Fibroblast of pulmonary artery (primary cell): ENCODE data around the gene TASP1.

Experiments used
- DNase-seq: peaks from one replicate; pipeline ENCODE4 v3.0.0-alpha.2; 2010; ENCODE audit warnings: low read depth
- H3K4me3 ChIP-seq: replicated peaks from 2 replicates; pipeline ENCODE4 v1.5.1; 2011; ENCODE audit warnings: low read depth, mild to moderate bottlenecking, control low read depth, low read length, moderate library complexity
- TF ChIP-seq, protein P1 (sequence below): IDR thresholded peaks from 2 replicates; pipeline ENCODE4 v1.5.1; 2011; ENCODE audit warnings: mild to moderate bottlenecking, control low read depth, low read length, inconsistent platforms; ENCODE audit errors: missing control alignments

TASP1 gene

DNA sequence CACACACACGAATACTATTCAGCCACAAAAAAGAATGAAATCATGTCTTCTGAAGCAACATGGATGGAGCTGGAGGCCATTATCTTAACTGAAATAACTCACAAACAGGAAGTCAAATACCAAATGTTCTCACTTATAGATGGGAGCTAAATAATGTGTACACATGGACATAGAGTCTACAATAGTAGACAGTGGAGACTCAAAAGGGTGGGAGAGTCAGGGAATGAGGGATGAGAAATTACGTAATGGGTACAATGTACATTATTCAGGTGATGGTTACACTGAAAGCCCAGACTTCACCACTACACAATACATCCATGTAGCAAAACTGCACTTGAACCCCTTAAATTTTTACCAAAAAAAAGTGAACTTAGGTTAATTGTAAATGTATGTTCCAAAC is 160.4 kb downstream of the TASP1 start:
- no peak for DNase-seq

DNA sequence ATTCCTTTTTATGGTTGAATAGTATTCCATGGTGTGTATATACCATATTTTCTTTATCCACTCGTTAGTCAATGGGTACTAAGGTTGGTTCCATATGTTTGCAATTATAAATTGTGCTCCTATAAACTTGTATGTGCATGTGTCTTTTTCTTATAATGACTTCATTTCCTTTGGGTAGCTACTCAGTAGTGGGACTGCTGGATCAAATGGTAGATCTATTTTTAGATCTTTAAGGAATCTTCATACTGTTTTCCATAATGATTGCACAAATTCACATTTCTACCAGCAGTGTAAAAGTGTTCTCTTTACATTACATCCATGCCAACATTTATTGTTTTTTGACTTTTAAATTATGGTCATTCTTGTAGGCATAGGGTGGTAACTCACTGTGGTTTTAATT is 164.3 kb downstream of the TASP1 start:
- H3K4me3 ChIP-seq: no peak overlapping the region
- TF ChIP-seq, protein P1, sequence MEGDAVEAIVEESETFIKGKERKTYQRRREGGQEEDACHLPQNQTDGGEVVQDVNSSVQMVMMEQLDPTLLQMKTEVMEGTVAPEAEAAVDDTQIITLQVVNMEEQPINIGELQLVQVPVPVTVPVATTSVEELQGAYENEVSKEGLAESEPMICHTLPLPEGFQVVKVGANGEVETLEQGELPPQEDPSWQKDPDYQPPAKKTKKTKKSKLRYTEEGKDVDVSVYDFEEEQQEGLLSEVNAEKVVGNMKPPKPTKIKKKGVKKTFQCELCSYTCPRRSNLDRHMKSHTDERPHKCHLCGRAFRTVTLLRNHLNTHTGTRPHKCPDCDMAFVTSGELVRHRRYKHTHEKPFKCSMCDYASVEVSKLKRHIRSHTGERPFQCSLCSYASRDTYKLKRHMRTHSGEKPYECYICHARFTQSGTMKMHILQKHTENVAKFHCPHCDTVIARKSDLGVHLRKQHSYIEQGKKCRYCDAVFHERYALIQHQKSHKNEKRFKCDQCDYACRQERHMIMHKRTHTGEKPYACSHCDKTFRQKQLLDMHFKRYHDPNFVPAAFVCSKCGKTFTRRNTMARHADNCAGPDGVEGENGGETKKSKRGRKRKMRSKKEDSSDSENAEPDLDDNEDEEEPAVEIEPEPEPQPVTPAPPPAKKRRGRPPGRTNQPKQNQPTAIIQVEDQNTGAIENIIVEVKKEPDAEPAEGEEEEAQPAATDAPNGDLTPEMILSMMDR: no peak
- DNase-seq: no peak

More for the DNA sequence above, 160.4 kb downstream of the TASP1 start:
- TF ChIP-seq, protein P1: no peak
- H3K4me3 ChIP-seq: no peak overlapping the region

DNA sequence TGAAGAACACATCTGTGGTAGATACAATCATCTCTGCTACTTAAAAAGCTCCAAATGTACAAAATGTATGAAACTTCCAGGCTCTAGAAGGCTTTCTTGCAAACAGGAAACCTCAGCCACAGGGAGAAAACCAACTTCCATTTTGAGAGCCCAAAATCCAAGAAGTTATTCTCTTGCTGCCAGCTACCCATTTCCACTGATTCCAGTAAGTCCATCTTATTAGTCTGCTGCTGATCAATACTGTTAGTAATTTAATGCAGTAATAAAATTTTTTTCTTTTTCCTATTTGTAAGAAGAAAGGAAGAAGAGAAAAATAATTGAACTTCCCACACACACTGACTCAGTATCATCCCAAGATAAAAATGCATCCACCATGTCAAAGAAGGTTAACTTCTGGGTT is 169.5 kb downstream of the TASP1 start:
- TF ChIP-seq, protein P1: no peak
- no peak overlapping the region for H3K4me3 ChIP-seq
- DNase-seq: no peak

DNA sequence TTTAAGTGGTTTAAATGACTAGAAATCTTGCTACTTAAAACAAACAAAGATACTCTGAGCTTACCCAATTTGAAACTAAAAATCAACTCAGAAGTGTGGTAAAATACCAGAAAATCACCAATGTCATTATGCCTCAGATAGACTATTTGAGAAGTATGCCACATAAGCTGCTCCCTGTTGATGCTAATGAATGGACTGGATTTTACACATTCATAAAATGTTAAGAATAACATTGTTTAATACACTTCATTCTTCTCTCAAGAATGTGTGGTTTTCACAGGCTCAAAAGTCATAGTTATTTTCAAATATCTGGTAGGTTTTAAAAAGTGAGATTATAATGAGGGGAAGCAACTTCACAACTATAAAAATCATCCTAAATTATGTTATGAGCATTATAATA is 170.6 kb downstream of the TASP1 start:
- no peak for DNase-seq
- H3K4me3 ChIP-seq: no peak overlapping the region
- TF ChIP-seq, protein P1: no peak

DNA sequence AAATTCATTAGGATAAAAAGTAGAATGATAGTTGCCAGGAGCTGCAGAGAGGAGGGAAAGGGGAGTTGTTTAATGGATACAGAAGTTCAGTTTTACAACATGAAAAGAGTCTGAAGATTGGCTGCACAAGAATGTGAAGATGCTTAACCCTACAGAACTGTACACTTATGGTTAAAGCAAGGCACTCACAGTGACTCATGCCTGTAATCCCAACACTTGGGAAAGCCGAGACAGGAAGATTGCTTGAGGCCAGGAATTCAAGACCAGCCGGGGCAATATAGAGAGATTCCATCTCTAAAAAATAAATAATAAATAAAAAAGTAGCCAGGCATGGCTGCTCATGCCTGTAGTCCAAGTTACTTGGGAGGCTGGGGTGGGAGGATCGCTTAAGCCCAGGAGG is 174.0 kb downstream of the TASP1 start:
- TF ChIP-seq, protein P1: no peak
- H3K4me3 ChIP-seq: no peak overlapping the region
- DNase-seq: no peak

DNA sequence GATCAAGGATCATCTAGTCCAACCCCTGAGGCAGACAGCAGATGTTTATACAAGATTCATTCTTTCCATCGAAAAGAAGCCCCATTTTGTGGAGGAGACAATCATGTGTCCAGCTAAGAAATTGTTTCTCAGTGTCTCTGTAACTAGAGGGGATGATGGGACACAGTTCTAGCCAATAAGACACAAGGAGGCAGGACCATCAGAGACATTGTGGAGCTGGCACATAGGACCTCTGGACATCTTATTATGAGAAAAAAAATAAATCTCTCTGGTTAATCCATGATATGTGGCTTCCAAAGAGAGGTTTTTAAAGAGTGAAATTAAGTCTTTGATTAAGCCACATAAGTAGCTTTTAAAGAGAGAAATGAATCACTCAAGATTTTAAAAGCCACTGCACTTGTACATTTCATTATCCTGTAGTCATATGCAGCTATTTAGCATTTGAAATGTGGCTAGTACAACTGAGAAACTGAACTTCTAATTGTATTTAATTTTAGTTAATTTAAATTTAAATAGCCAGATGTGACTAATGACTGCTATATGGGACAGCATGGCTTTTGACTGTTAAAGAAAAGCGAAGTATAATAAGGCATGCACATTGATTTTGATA is 176.8 kb downstream of the TASP1 start:
- TF ChIP-seq, protein P1: no peak
- DNase-seq: no peak
- no peak overlapping the region for H3K4me3 ChIP-seq

DNA sequence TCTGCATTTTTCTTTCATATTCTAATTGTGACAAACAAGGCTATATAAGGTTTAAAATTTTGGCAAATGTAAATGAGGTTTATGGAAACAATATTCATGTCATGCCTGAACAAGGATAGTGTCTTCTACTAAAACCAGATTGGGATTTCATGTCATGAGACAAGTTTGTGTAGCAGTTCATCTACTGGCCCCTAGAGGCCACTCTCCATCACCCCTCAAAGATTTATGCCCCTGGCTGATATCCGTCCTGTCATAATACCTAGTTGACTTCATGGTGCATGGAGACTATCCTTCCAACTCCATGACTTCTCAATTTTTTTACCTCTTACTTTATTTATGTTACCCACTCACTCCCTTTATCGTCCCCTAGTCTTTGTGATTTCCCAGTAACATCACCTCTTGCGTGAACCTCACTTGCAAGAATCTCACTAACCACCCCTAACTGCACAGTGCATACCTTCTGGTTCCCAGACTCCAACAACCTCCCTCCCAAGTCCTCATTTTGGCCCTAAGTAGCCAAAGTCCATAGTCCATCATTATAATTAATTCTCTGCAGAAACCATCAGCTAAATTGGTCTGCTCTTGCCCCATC is 179.8 kb downstream of the TASP1 start:
- DNase-seq: peak; percentile 68

More for the DNA sequence above, 179.8 kb downstream of the TASP1 start:
- TF ChIP-seq, protein P1: peak; percentile 94
- no peak overlapping the region for H3K4me3 ChIP-seq
